Heart right ventricle (tissue), 16 donors: ENCODE results near the gene RNF212B. TPM values are rescaled to one million over a fixed set of nuclear protein-coding genes. Genes with fewer than 3 reads are reported as not detected.
"Not testable (repeated sequence)": the region's sequence is repeated elsewhere in the genome, so short reads cannot be mapped to it uniquely, and the experiment has no call there.

Source experiments
- ATAC-seq, 8 donors: fragments of 200-7000 bp; cut with Tn5 transposase; one replicate each; pipeline ENCODE4 v1.9.1; 2020; ENCODE audit warnings: mild to moderate bottlenecking in 8 of 8, moderate library complexity in 8 of 8, moderate number of reproducible peaks in 1 of 8
- DNase-seq, 2 donors: peaks; one replicate each; pipeline ENCODE4 v3.0.0-alpha.2; 2020
- H3K27ac ChIP-seq, 10 donors: fragments of 200-600 bp; sonication (generic) in 2 of 10; one replicate each; pipeline versions ENCODE4 v1.5.0 to v1.8.0; 2020 to 2022; ENCODE audit warnings: mild to moderate bottlenecking in 3 of 10
- H3K27me3 ChIP-seq, 7 donors: fragments of 200-600 bp; one replicate each; pipeline ENCODE4 v1.8.0; 2021 to 2022; ENCODE audit warnings: mild to moderate bottlenecking in 2 of 7
- H3K36me3 ChIP-seq, 9 donors: fragments of 200-600 bp; sonication (generic) in 1 of 9; one replicate each; pipeline versions ENCODE4 v1.5.0 to v1.8.0; 2020 to 2022; ENCODE audit warnings: mild to moderate bottlenecking in 2 of 9
- H3K4me1 ChIP-seq, 9 donors: fragments of 200-600 bp; sonication (generic) in 1 of 9; one replicate each; pipeline versions ENCODE4 v1.5.0 to v1.8.0; 2020 to 2022; ENCODE audit warnings: mild to moderate bottlenecking in 4 of 9
- H3K4me3 ChIP-seq, 10 donors: fragments of 200-600 bp; sonication (generic) in 2 of 10; one replicate each; pipeline versions ENCODE4 v1.5.0 to v1.8.0; 2020 to 2022; ENCODE audit warnings: mild to moderate bottlenecking in 7 of 10, moderate library complexity in 2 of 10
- H3K9me3 ChIP-seq, 11 donors: fragments of 200-600 bp in 10 of 11; sonication (generic) in 2 of 11; one replicate each; pipeline versions ENCODE4 v1.5.0 to v1.8.0; 2013 to 2022; ENCODE audit warnings: mild to moderate bottlenecking in 2 of 11, control low read depth in 1 of 11, moderate library complexity in 1 of 11
- CTCF ChIP-seq, 9 donors: fragments of 200-600 bp; sonication (generic) in 2 of 9; IDR thresholded peaks; one replicate each; pipeline versions ENCODE4 v1.5.0 to v1.8.0; 2021 to 2022; ENCODE audit warnings: antibody characterized with exemption in 9 of 9, mild to moderate bottlenecking in 5 of 9, moderate library complexity in 1 of 9
- WGBS, 2 donors: extraction: QIAGEN DNeasy Blood & Tissue Kit; methylation state at CpG; one replicate each; pipeline ENCODE4 v1.1.7; 2013; ENCODE audit warnings: inconsistent platforms in 1 of 2; 5-methylcytosine and 5-hydroxymethylcytosine counted together
- intact Hi-C, 10 donors: fragments of 100-400 bp; cut with DNase I; formaldehyde crosslinking; loops; one replicate each; pipeline versions ENCODE4 v1.11.1 to v1.14.2; 2022
- polyA plus RNA-seq, 2 donors: library from polyadenylated mRNA; stranded (reverse); fragments of 200-250 nt; gene quantifications; one replicate each; pipeline ENCODE4 v1.2.3, GENCODE V29; 2013
- total RNA-seq, 10 donors: library from RNA; stranded (reverse); fragmentation: NEBNext Ultra II Directional in 3 of 10; extraction: Animal tissue kit (Norgen Biotek cat#: 25700) in 3 of 10; gene quantifications; one replicate each; pipeline versions ENCODE4 v1.2.1 to v1.2.4, GENCODE V29; 2021 to 2023
- donor health status: Arrhythmogenic right ventricular cardiomyopathy.
- donor health status: ischemic (EF 13 %, LVEDD 7.1; RV severe dilation, severe dysfunction).
- donor health status: healthy with polysubstance abuse.
- donor health status: DM: no; HTN: yes; CAD: no.
- donor health status: DM: no; HTN: no; CAD: no.
- donor health status: ischemic (EF 25% LVEDD 6.9; RV normal size, moderate dysfunction).
- donor health status: ischemic (EF 25% LVEDD 5.7; RV mildly dilated, moderate dysfunction).
- donor health status: healthy.
- donor health status: DM: yes; HTN: yes; CAD: no.
- donor health status: Ischemic cardiomyopathy.
- donor health status: ischemic (EF 35%, LVEDD 5.7; RV mildly dilated, moderate dysfunction).
- donor health status: nonischemic (EF 11% LVEDD 7.7; RV severe dilation, severe dysfunction).
- donor health status: DM: yes; HTN: yes; CAD: no.
- donor health status: PGD.
- donor health status: ischemic (EF 29% LVEDD 5.4; RV normal size, mild dysfunction).
- donor health status: nonischemic (EF 23%, LVEDD 6.1; RV moderate dilation, normal function).

The RNF212B gene
- total and polyA plus RNA-seq, 12 donors = not detected

GRCh38 chr14:23227566-23227965 is 10.2 kb upstream of the RNF212B start:
- no peaks in the 10 kb centered on the region for H3K27me3 ChIP-seq
- DNase-seq (no peak), ATAC-seq (no peak)
- intact Hi-C loops = no loop called here
- no peak overlapping the region for H3K27ac ChIP-seq
- H3K9me3 ChIP-seq = peaks cover 0 to 14% (median 0%) of the 10 kb centered on the region in 11 donors
- no peak for TF ChIP-seq CTCF (IDR thresholded peaks at IDR 0.05)
- H3K4me3 ChIP-seq = no peak overlapping the region
- WGBS, 2 donors = 58 to 71% methylated on average over 4 of the region's 4 CpGs
- H3K4me1 ChIP-seq = peaks cover 0 to 4% (median 0%) of the 10 kb centered on the region in 9 donors
- H3K36me3 ChIP-seq = no peaks in the 10 kb centered on the region

- WGBS, 2 donors = 85 to 91% methylated on average over 1 of the region's 1 CpG
- H3K4me3 ChIP-seq = no peak overlapping the region
- no peak for ATAC-seq
- no peak overlapping the region for H3K27ac ChIP-seq
- peaks cover 0 to 14% (median 0%) of the 10 kb centered on the region in 11 donors for H3K9me3 ChIP-seq
- H3K27me3 ChIP-seq = no peaks in the 10 kb centered on the region
- intact Hi-C loops = no loop called here
- no peak for TF ChIP-seq CTCF (IDR thresholded peaks at IDR 0.05)
- peaks cover 0 to 4% (median 0%) of the 10 kb centered on the region in 9 donors for H3K4me1 ChIP-seq
- DNase-seq = no peak
- no peaks in the 10 kb centered on the region for H3K36me3 ChIP-seq
Observed at GRCh38 chr14:23228812-23229211, 8.9 kb upstream of the RNF212B start.

- H3K4me3 ChIP-seq, ATAC-seq, H3K9me3 ChIP-seq, DNase-seq, H3K27ac ChIP-seq, H3K27me3 ChIP-seq, H3K36me3 ChIP-seq, intact Hi-C loops, H3K4me1 ChIP-seq: not testable (repeated sequence)
- 93 to 95% methylated on average over 22 to 38 of the region's 38 CpGs for WGBS, 2 donors
Observed at GRCh38 chr14:23232241-23232808, 5.4 kb upstream of the RNF212B start.

GRCh38 chr14:23240661-23241060 is 2.9 kb downstream of the RNF212B start:
- no peak for DNase-seq
- no peak for ATAC-seq
- no peak overlapping the region for H3K4me3 ChIP-seq
- peaks cover 0 to 10% (median 2%) of the 10 kb centered on the region in 9 donors for H3K4me1 ChIP-seq
- H3K27me3 ChIP-seq = peaks cover 0 to 10% (median 0%) of the 10 kb centered on the region in 7 donors
- no peak for TF ChIP-seq CTCF (IDR thresholded peaks at IDR 0.05)
- no peaks in the 10 kb centered on the region for H3K36me3 ChIP-seq
- H3K9me3 ChIP-seq = no peaks in the 10 kb centered on the region
- 68 to 70% methylated on average over 1 of the region's 1 CpG for WGBS, 2 donors
- H3K27ac ChIP-seq = no peak overlapping the region
- intact Hi-C loops = no loop called here

GRCh38 chr14:23241061-23241715 is 3.5 kb downstream of the RNF212B start:
- H3K4me3 ChIP-seq, H3K36me3 ChIP-seq, intact Hi-C loops, DNase-seq, H3K9me3 ChIP-seq, H3K27me3 ChIP-seq, H3K27ac ChIP-seq, ATAC-seq: not testable (repeated sequence)
- WGBS, 2 donors = 76 to 86% methylated on average over 7 of the region's 7 CpGs
- H3K4me1 ChIP-seq = peaks cover 0 to 10% (median 2%) of the 10 kb centered on the region in 9 donors
